Activated CD8-positive, alpha-beta memory T cell treated with anti-CD3 and anti-CD28 coated beads, Interleukin-2, amount 50 U/mL, for 24 hours (primary cell): Measurements from ENCODE around the gene TLK1.
"Not testable (repeated sequence)": the region's sequence is repeated elsewhere in the genome, so short reads cannot be mapped to it uniquely, and the experiment has no call there.

Source experiments
- DNase-seq: peaks from one replicate; pipeline ENCODE4 v3.0.0-alpha.2; 2020; ENCODE audit errors: extremely low read depth

The TLK1 gene

DNA sequence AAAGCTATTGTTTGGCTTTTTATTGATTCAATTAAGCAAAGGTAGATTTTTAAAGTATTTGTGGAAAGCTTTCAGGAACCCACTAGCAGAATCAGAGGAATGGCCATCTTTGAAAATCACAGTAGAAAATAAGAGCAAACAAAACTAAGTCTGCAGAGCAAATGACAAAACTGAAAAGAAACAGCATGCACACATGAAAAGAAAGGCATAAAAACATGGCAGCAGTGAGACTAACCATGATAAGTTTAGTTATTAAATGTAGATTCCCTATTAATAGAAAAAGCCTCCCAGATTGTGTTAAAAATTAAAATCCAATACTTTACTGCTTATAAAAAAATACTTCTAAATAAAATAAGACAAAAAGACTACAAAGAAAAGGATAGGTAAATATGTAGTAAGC lies 9.1 kb upstream of the TLK1 start:
- DNase-seq, result no peak

GRCh38 chr2:171169333-171169732 lies 8.6 kb upstream of the TLK1 start:
- no peak for DNase-seq

DNA sequence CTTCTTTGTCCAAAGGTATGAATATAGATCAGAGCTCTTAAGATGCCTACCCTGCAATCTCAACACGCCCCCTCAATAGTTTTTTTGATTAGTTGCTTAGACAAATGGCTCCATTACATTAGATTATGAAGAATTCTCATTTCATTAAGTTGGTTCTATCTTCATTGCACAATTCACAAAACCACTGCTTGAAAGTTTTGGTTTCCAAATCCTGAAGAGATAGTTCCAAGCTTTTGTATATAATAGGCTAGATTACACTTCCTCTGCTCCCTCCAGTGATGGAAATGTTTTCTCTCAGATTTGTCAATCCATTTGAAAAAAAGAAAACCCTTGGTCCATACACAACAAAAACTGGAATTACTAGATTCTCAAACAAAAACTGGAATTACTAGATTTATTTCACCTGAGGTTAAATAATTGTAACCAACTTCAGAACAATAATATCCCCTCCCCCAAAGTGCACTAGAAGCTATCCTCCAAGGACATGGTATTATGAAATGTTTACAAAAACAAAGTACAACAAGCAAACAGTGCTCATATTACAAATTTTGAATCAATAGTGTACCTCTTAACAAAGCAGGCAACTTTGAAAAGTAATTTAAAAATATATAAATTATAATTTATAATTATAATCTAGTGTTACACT lies 6.8 kb upstream of the TLK1 start:
- no peak for DNase-seq

DNA sequence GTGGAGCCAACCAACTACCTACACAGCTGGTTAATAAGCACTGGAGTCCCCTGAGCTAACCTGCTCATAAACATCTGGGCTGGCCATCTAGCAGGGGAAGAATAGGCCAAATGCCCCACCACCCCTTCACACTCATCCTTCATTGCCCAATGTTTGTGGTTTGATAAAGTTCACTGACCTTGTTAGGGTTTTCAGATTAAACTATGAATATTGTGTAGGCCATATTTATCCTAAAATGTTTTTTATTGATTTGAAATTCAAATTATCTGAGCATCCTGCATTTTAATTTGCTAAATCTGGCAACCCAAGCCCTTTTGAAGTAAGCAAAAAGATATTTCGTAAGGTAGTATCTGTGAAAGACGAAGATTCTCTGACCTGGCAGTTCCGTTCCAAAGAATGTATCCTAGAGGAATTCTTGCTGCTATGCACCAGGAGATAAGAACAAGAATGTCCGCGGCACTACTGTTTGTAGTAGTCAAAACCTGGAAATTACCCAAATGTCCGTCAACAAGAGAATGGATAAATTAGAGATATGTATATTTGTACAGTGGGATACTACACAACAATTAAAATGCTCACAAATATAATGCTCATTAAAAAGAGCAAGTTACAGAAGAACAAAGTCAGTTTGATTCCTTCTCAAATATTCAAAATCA lies 5.8 kb upstream of the TLK1 start:
- no peak for DNase-seq

GRCh38 chr2:171165967-171166327 lies 5.3 kb upstream of the TLK1 start:
- DNase-seq, result no peak

DNA sequence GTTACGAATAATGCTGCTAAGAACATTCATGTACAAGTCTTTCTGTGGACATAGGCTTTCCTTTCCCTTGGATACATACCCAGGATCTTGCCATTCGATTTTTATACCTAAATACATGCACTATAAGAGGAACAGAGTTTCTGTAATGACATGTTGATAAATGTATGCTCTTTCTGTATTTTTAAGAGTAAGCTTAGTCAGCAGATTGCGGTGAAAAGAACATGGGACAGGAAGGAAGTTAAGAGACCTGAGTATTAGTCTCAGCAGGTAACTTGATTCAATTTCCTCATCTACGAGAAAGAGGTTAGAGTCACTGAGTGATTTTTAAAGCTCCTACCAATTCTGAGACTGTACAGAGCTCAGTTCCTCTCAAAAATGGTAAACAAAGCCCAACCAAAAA lies 2.6 kb upstream of the TLK1 start:
- no peak for DNase-seq

DNA sequence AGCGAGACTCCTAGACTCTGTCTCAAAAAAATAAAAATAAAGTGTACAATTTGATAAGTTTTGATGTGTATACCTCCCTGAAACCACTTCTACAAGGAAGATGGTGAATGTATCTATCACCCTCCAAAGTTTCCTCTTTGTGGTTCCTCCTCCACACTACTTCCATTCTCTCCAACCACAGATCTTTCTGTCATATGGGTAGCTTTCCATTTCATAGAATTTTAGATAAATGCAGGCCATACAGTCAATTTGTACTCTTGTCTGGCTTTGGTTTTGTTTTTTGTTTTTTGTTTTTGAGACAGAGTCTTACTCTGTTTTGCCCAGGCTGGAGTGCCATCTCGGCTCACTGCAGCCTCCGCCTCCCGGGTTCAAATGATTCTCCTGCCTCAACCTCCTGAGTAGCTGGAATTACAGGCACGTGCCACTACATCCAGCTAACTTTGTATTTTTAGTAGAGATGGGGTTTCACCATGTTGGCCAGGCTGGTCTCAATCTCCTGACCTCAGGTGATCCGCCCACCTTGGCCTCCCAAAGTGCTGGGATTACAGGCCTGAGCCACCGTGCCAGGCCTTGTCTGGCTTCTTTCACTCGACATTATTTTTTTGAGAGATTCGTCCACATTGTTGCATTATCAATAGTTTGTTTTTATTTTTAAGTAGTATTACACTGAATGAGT lies 2.0 kb upstream of the TLK1 start:
- DNase-seq, result not testable (repeated sequence)

GRCh38 chr2:171160956-171161740 lies 455 bp upstream of the TLK1 start:
- DNase-seq, result no peak

- DNase-seq, result no peak
Measured at GRCh38 chr2:171159372-171160118, 1.1 kb downstream of the TLK1 start.

DNA sequence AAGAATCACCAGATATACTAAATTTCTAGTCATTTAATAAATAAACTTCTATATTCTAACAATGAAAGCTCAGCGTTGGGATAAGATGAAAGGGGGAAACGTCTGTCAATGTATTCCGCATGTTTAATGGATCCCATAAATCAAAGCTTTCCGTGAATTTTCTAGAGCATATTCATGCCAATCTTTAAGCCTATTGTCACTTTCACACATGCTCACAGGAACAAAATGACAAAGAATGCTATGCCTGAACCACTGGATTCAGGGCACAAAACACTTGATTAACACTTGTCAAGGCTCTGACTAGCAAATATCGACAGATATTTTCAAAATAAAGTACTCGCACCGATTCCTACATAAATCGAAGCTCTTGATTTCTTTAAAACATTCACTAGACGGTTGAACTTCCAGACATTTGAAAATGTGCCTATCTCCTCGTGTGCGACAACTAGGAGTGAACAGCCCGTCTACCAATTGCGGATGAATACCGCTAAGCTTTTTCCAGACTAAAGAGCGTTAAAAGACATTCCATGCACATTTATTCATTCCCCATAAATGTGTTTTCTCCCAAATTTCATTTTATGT lies 1.8 kb downstream of the TLK1 start:
- no peak for DNase-seq

GRCh38 chr2:171158036-171158789 lies 2.5 kb downstream of the TLK1 start:
- DNase-seq, result no peak

GRCh38 chr2:171157109-171157500 lies 3.6 kb downstream of the TLK1 start:
- DNase-seq, result no peak

GRCh38 chr2:171154348-171154747 lies 6.3 kb downstream of the TLK1 start:
- DNase-seq, result no peak

GRCh38 chr2:171150694-171151285 lies 9.9 kb downstream of the TLK1 start:
- DNase-seq, result no peak

DNA sequence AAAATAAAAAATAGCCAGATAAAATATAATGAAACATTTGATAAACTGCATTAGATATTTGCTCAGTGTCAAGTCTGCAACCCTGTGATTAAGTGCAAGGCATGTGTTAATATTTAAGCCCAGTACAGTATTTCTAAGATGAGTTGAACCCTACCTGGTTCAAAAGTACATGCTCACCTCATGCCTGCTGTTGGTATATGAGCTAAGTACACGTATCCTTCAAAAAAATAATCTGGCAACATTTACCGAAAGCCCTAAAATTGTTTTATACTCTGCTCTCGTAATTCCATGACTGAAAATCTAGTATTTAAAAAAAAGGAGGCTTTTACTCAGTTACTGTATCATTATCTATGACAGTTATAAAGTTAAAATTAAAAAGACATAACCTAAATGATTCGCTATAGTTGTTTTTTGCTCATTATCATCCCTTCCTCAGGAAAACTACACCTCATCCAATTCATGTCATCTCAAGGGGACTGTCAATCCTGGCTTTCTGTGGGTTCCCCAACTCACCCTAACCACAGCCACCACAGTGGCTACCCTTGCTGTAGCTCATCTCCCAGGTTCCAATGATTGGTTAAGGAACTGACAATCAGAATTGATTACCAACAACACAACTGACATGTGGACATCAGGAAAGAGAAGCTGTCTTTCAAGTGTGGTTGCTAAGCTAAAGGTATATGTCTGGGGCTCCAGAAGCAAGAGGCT lies 10.6 kb downstream of the TLK1 start:
- no peak for DNase-seq

DNA sequence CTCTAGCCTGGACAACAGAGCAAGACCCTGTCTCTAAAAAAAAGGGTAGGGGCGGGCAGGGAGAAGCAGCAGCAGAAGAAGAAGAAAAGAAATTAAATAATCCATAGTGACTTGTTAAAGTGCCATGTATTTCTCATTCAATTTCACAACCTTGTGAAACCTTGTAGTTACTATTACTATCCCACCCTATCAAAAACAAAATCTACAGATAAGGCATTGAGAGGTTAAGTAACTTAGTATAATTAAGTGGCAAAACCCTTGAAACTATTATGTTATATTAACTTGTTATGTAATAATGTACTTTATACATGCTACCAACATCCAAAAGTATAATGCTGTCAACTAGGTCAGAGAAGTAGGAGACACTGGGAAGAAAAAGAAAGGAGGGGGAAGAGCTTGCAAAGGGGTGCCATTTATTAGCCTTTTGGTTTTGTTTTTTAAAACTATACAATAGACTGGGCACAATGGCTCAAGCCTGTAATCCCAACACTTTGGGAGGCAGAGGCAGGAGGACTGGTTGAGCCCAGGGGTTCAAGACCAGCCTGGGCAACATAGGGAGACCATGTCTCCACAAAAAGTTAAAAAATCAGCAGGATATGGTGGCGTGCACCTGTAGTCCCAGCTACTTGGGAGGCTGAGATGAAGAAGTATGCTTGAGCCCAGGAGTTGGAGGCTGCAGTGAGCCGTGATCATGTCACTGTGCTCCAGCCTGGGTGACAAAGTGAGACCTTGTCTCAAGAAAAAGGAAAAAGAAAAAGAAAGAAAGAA lies 11.3 kb downstream of the TLK1 start:
- no peak for DNase-seq

DNA sequence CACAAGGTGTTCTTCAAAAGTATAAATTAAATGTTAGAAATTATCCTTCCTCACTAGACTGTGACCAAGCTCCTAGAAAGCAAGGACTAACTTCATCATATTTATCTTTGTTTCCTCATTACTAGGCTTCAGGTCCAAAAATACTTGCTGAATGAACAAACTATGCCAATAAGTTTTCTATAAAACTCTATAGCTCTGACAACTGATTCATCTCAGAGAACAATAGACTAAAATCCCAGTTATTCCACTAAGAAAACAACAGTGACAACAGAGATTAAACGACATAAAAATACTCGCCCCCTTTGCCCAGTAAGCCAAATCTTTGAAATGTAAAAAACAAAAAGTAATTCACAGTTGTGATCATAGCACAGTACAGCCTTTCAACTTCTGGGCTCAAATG lies 13.6 kb downstream of the TLK1 start:
- no peak for DNase-seq

DNA sequence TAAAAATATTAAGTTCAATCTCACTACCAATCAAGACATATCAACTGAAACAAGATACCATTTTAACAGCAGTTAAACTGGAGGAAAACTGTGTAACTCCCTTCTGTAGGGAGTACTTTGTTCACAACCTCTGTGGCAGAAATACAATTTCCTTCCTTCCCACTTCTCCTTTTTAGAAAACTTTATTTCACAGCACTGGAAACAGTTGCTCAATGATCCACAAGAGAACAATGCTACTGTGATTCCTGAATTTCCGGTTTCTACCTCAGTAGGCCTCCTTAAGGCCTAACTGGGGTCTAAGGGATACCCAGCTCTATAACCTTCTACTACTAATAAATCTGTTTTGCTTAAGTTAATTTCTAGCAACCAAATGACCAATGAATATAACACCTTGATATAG lies 14.1 kb downstream of the TLK1 start:
- DNase-seq, result no peak

DNA sequence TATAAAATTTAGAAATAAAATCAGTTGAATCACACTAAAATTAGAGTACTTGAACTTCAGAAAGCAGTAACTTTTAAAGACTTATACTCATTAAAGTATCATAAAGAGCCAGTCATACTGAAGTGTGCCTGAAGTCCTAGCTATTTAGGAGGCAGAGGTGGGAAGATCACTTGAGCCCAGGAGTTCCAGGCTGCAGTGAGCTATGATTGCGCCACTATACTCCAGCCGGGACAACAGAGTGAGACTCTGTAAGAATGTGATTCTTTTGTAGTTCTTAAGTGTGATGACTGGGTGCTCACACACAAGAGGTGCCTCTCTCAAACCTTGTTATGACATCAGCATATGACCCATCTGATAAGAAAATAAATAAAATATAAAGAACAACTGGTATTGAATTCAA lies 14.6 kb downstream of the TLK1 start:
- no peak for DNase-seq
